Neural progenitor cell (in vitro differentiated cells): ENCODE results near the gene ZFHX3. TPM values are rescaled to one million over a fixed set of nuclear protein-coding genes. Genes with fewer than 3 reads are reported as not detected.

ENCODE experiments used
- DNase-seq: peaks from one replicate; pipeline ENCODE4 v3.0.0-alpha.2; 2016; ENCODE audit warnings: low spot score
- H2AFZ ChIP-seq: fragments of 200-600 bp; sonication (generic); replicated peaks from 2 replicates; pipeline ENCODE4 v1.6.1; 2016; ENCODE audit warnings: antibody characterized with exemption
- H3F3A ChIP-seq: fragments of 200-600 bp; sonication (generic); 2 replicates; pipeline ENCODE4 v1.6.1; 2016; ENCODE audit warnings: antibody characterized with exemption, low read depth
- H3K27ac ChIP-seq: fragments of 200-600 bp; sonication (generic); 2 replicates; pipeline ENCODE4 v1.5.1; 2016; ENCODE audit warnings: mild to moderate bottlenecking
- H3K27me3 ChIP-seq: fragments of 200-600 bp; sonication (generic); 2 replicates; pipeline ENCODE4 v1.6.1; 2016; ENCODE audit warnings: mild to moderate bottlenecking, moderate library complexity
- H3K36me3 ChIP-seq: fragments of 200-600 bp; sonication (generic); 2 replicates; pipeline ENCODE4 v1.5.1; 2016
- H3K4me1 ChIP-seq: fragments of 200-600 bp; sonication (generic); 2 replicates; pipeline ENCODE4 v1.6.1; 2016; ENCODE audit warnings: mixed run types
- H3K4me2 ChIP-seq: fragments of 200-600 bp; sonication (generic); 2 replicates; pipeline ENCODE4 v1.6.1; 2016
- H3K4me3 ChIP-seq: fragments of 200-600 bp; sonication (generic); 2 replicates; pipeline ENCODE4 v1.5.1; 2016
- H3K79me2 ChIP-seq: fragments of 200-600 bp; sonication (generic); 2 replicates; pipeline ENCODE4 v1.6.1; 2016; ENCODE audit warnings: low read depth
- H3K9ac ChIP-seq: fragments of 200-600 bp; sonication (generic); 2 replicates; pipeline ENCODE4 v1.6.1; 2016
- H3K9me3 ChIP-seq: fragments of 200-600 bp; sonication (generic); 2 replicates; pipeline ENCODE4 v1.5.1; 2016; ENCODE audit warnings: low read depth
- H4K20me1 ChIP-seq: fragments of 200-600 bp; sonication (generic); 2 replicates; pipeline ENCODE4 v1.6.1; 2016; ENCODE audit warnings: low read depth
- H3K27ac Mint-ChIP-seq: 3 replicates; pipeline ENCODE4 v1.8.0; 2021; ENCODE audit warnings: mixed read lengths
- H3K27me3 Mint-ChIP-seq: 2 replicates; pipeline ENCODE4 v1.8.0; 2022; ENCODE audit warnings: low read depth, mild to moderate bottlenecking, inconsistent platforms, moderate library complexity, mixed read lengths; ENCODE audit not compliant: insufficient read depth
- H3K36me3 Mint-ChIP-seq: 3 replicates; pipeline ENCODE4 v1.8.0; 2021; ENCODE audit warnings: mixed read lengths
- H3K4me1 Mint-ChIP-seq: 3 replicates; pipeline ENCODE4 v1.8.0; 2021; ENCODE audit warnings: mixed read lengths
- H3K4me3 Mint-ChIP-seq: 3 replicates; pipeline ENCODE4 v1.8.0; 2021; ENCODE audit warnings: mild to moderate bottlenecking, moderate library complexity, mixed read lengths
- H3K9me3 Mint-ChIP-seq: 3 replicates; pipeline ENCODE4 v1.8.0; 2020; ENCODE audit warnings: mixed read lengths
- EZH2 ChIP-seq: fragments of 200-600 bp; sonication (generic); IDR thresholded peaks from 2 replicates; pipeline ENCODE4 v1.6.1; 2017; ENCODE audit warnings: antibody characterized with exemption, mild to moderate bottlenecking, moderate library complexity
- EZH2phosphoT487 ChIP-seq: fragments of 200-600 bp; sonication (generic); IDR thresholded peaks from 2 replicates; pipeline ENCODE4 v1.6.1; 2017; ENCODE audit warnings: antibody characterized with exemption
- total RNA-seq: library from RNA; depleted of rRNA; stranded (reverse); fragments of >200 nt; gene quantifications from 2 replicates; pipeline ENCODE4 v1.2.3, GENCODE V29; 2015; ENCODE audit warnings: low replicate concordance
- TF ChIP-seq, protein P1 (sequence below): fragments of 200-600 bp; sonication (generic); IDR thresholded peaks from 2 replicates; pipeline ENCODE4 v1.5.1; 2017; ENCODE audit warnings: antibody characterized with exemption, mild to moderate bottlenecking

The ZFHX3 gene
- total RNA-seq, 1 donor from 2014 or later = 2.4 TPM

DNA sequence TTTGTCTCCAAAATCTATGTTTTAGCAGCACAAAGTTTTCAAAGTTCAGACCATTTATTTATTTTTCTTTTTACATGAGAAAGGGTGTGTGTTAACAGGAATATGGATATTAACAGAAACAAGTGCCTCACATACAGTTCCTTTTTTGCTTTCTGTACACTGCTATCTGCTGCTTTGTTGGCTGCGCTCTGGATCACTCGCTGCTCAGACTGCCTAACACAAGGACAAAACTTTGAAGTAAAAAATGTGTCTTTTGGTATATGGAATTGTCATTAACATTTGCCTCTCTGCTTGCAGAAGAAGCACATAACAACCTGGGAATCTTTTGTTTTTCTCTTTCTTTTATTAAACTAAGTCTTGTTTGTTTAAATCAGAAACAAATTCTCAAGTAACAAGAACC lies 262.8 kb downstream of the ZFHX3 start:
- no peaks in the 10 kb centered on the region for H3K9me3 Mint-ChIP-seq
- no peaks in the 10 kb centered on the region for H3K36me3 ChIP-seq
- H3K27me3 ChIP-seq = peaks cover 19% of the 10 kb centered on the region
- H3K9me3 ChIP-seq = no peaks in the 10 kb centered on the region
- H3K4me1 Mint-ChIP-seq = peaks cover 64% of the 10 kb centered on the region
- peaks cover 53% of the 10 kb centered on the region for H3K4me1 ChIP-seq
- H3K36me3 Mint-ChIP-seq = peaks cover 26% of the 10 kb centered on the region
- H3K79me2 ChIP-seq = no peaks in the 10 kb centered on the region
- H3K4me2 ChIP-seq = peak overlapping the region; percentile 99
- peaks cover 15% of the 10 kb centered on the region for H3F3A ChIP-seq
- H3K4me3 Mint-ChIP-seq = no peak overlapping the region
- peaks cover 11% of the 10 kb centered on the region for H3K27me3 Mint-ChIP-seq
- H3K27ac ChIP-seq = no peak overlapping the region
- TF ChIP-seq EZH2 (no peak), EZH2phosphoT487 (no peak)
- TF ChIP-seq, protein P1, sequence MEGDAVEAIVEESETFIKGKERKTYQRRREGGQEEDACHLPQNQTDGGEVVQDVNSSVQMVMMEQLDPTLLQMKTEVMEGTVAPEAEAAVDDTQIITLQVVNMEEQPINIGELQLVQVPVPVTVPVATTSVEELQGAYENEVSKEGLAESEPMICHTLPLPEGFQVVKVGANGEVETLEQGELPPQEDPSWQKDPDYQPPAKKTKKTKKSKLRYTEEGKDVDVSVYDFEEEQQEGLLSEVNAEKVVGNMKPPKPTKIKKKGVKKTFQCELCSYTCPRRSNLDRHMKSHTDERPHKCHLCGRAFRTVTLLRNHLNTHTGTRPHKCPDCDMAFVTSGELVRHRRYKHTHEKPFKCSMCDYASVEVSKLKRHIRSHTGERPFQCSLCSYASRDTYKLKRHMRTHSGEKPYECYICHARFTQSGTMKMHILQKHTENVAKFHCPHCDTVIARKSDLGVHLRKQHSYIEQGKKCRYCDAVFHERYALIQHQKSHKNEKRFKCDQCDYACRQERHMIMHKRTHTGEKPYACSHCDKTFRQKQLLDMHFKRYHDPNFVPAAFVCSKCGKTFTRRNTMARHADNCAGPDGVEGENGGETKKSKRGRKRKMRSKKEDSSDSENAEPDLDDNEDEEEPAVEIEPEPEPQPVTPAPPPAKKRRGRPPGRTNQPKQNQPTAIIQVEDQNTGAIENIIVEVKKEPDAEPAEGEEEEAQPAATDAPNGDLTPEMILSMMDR = no peak
- no peak overlapping the region for H3K9ac ChIP-seq
- DNase-seq = no peak
- no peak overlapping the region for H2AFZ ChIP-seq
- H3K27ac Mint-ChIP-seq = peak overlapping the region; percentile 10
- H3K4me3 ChIP-seq = no peak overlapping the region
- H4K20me1 ChIP-seq = peaks cover 20% of the 10 kb centered on the region

DNA sequence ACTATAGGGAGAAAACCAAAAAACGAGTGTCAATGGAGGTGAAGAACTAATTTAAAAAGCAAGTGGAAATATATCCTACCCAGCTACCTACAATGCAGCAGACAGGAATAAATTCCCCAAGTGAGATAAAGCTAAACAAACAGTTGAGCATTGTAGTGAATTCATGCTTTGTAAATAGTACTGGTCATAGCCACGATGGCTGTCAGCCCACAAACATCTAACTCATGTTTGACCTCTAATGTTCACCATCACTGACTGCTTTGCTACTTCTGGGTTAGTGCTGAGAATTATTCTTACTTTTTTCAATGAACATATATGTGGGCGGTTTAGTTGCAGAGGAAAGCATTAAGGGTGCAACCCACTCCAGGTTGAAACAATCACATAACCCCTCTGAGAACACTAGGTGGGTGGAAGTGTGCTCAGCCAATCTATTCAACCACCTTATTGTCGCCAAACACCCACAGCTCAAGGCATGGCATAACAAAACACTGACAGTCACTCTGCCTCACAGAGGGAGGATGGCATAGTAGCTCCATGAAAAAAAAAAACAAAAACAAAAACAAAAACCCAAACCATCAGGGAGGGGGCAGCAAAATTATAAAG lies 264.1 kb downstream of the ZFHX3 start:
- peaks cover 19% of the 10 kb centered on the region for H3K27me3 ChIP-seq
- no peaks in the 10 kb centered on the region for H3K9me3 Mint-ChIP-seq
- H3K27me3 Mint-ChIP-seq = peaks cover 11% of the 10 kb centered on the region
- H3K4me3 ChIP-seq = no peak overlapping the region
- H3K9me3 ChIP-seq = no peaks in the 10 kb centered on the region
- no peak overlapping the region for H3K4me2 ChIP-seq
- no peak overlapping the region for H3K27ac ChIP-seq
- no peak for DNase-seq
- H3K9ac ChIP-seq = no peak overlapping the region
- H3K36me3 ChIP-seq = no peaks in the 10 kb centered on the region
- TF ChIP-seq EZH2 (no peak), EZH2phosphoT487 (no peak)
- TF ChIP-seq, protein P1 = no peak
- H3K36me3 Mint-ChIP-seq = peaks cover 14% of the 10 kb centered on the region
- H3K27ac Mint-ChIP-seq = no peak overlapping the region
- peaks cover 46% of the 10 kb centered on the region for H3K4me1 ChIP-seq
- H3F3A ChIP-seq = peaks cover 15% of the 10 kb centered on the region
- H4K20me1 ChIP-seq = peaks cover 20% of the 10 kb centered on the region
- no peaks in the 10 kb centered on the region for H3K79me2 ChIP-seq
- peaks cover 56% of the 10 kb centered on the region for H3K4me1 Mint-ChIP-seq
- no peak overlapping the region for H2AFZ ChIP-seq
- no peak overlapping the region for H3K4me3 Mint-ChIP-seq

DNA sequence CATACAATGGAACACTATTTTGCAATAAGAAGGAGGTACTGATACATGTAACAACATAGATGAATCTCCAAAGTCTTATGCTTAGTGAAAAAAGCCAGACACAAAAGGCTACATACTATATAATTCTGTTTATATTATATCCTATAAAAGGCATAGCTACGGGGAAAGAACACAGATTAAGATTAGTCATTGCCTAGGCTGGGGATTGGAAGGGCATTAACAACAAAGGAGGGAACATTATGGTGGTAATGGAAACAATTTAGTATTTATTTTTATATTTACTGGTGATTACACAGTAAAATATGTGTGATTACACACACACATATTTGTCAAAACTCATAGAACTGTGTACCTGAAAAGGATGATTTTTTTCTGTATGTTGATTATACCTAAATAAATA lies 278.1 kb downstream of the ZFHX3 start:
- Histone ChIP-seq H3K4me2 (no peak overlapping the region), H3K9me3 (no peaks in the 10 kb centered on the region), H3K79me2 (no peaks in the 10 kb centered on the region), H3K4me1 (peaks cover 13% of the 10 kb centered on the region), H3F3A (peaks cover 9% of the 10 kb centered on the region), H3K27me3 (no peaks in the 10 kb centered on the region), H3K27ac (no peak overlapping the region), H2AFZ (no peak overlapping the region), H3K9ac (no peak overlapping the region), H4K20me1 (no peaks in the 10 kb centered on the region), H3K4me3 (no peak overlapping the region), H3K36me3 (no peaks in the 10 kb centered on the region)
- peaks cover 25% of the 10 kb centered on the region for H3K4me1 Mint-ChIP-seq
- H3K27ac Mint-ChIP-seq = no peak overlapping the region
- no peak for DNase-seq
- H3K9me3 Mint-ChIP-seq = peaks cover 5% of the 10 kb centered on the region
- no peak overlapping the region for H3K4me3 Mint-ChIP-seq
- no peaks in the 10 kb centered on the region for H3K27me3 Mint-ChIP-seq
- TF ChIP-seq, protein P1 = no peak
- TF ChIP-seq EZH2phosphoT487 = no peak
- no peak for TF ChIP-seq EZH2
- H3K36me3 Mint-ChIP-seq = peaks cover 6% of the 10 kb centered on the region
